Transverse colon (tissue), 4 donors: ENCODE measurements around the gene NTNG1.

Experiments
- POLR2AphosphoS5 ChIP-seq, 3 donors: sonication (generic); formaldehyde crosslinking; IDR thresholded peaks; one replicate each; pipeline ENCODE4 v1.6.1; 2016; ENCODE audit warnings: antibody characterized with exemption in 3 of 3
- TF ChIP-seq, protein P1 (sequence below), 5 experiments: fragments of 200-600 bp in 3 of 5; fragments of 450-650 bp in 2 of 5; sonication (generic) in 3 of 5; IDR thresholded peaks; 1 replicate in 2 of 5; 2 replicates in 3 of 5; pipeline ENCODE4 v1.5.1; 2016 to 2017; ENCODE audit warnings: antibody characterized with exemption in 5 of 5, inconsistent platforms in 3 of 5, mild to moderate bottlenecking in 2 of 5, moderate library complexity in 1 of 5

DNA sequence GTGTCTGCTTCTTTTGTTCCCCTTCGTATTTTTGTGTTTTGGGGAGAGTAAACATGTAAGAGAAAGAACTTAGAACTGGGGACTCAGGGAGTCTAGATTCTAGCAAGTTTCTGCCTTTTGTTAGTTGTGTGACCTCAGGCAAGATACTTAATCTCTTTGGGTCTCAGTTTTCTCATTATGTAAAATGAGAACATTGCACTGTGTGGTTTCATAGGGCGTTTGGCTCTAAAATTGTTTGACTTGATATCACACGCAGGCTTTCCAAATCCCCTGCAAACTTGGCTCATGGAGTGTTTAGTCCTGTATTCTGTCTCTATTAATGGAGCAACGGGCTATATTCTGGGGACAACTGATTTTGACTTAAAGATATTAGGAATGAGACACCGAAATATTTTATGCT, 57.7 kb downstream of the NTNG1 start:
- TF ChIP-seq POLR2AphosphoS5 (IDR thresholded peaks at IDR 0.05): no peak
- TF ChIP-seq, protein P1, sequence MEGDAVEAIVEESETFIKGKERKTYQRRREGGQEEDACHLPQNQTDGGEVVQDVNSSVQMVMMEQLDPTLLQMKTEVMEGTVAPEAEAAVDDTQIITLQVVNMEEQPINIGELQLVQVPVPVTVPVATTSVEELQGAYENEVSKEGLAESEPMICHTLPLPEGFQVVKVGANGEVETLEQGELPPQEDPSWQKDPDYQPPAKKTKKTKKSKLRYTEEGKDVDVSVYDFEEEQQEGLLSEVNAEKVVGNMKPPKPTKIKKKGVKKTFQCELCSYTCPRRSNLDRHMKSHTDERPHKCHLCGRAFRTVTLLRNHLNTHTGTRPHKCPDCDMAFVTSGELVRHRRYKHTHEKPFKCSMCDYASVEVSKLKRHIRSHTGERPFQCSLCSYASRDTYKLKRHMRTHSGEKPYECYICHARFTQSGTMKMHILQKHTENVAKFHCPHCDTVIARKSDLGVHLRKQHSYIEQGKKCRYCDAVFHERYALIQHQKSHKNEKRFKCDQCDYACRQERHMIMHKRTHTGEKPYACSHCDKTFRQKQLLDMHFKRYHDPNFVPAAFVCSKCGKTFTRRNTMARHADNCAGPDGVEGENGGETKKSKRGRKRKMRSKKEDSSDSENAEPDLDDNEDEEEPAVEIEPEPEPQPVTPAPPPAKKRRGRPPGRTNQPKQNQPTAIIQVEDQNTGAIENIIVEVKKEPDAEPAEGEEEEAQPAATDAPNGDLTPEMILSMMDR (IDR thresholded peaks at IDR 0.05): no peak
